ENCODE measurements around the gene FAM131C.

DNA sequence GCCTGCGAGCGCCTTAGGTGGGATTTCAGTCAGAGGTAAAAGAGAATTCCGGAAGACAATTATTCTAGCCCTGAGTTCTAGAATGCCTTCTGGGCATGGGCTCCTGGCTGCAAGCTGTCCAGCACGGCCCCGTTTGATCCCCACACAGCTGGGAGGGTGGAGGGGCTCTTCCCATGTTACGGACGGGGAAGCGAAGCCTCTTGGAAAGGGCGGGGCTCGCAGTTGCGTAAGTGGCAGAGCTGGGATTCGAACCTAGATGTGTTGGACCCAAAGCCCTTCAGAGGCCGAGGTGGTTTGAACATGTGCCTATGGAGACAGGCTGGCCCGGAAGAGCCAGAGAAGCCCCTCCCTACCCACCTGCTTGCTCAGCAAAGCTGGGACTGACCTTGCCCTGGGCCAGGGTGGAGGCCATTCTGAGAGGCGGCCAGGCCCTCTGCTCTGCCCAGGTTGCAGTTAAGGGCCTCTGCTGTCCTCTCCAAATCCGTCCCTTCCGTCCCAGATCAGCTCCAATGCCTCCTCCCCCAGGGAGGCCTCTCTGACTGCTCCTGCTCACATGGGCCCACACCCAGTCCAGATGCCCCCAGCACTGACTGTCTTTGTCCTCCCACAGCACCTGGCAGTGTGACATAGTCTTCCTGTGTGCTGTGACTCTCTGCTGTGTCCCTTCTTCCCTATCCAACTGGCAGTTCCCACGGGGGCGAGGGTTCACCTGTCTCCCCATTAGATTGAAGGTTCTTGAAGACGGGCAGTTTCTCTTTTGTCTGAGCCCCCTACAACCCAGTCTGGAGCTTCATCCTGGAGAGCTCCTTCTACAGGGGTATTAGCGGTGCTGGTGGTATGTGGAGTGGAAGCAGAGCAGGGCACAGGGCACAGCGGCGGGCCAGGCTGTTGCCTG lies 54.5 kb downstream of the FAM131C start:
- TF ChIP-seq, protein P1, sequence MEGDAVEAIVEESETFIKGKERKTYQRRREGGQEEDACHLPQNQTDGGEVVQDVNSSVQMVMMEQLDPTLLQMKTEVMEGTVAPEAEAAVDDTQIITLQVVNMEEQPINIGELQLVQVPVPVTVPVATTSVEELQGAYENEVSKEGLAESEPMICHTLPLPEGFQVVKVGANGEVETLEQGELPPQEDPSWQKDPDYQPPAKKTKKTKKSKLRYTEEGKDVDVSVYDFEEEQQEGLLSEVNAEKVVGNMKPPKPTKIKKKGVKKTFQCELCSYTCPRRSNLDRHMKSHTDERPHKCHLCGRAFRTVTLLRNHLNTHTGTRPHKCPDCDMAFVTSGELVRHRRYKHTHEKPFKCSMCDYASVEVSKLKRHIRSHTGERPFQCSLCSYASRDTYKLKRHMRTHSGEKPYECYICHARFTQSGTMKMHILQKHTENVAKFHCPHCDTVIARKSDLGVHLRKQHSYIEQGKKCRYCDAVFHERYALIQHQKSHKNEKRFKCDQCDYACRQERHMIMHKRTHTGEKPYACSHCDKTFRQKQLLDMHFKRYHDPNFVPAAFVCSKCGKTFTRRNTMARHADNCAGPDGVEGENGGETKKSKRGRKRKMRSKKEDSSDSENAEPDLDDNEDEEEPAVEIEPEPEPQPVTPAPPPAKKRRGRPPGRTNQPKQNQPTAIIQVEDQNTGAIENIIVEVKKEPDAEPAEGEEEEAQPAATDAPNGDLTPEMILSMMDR (conservative IDR thresholded peaks at IDR 0.05 in 1 of 2, IDR thresholded peaks at IDR 0.05 in 1 of 2; ENCODE audit: extremely low read depth in 1 of 2, insufficient read depth in 1 of 2, low read depth in 1 of 2, low read length in 2 of 2), result no peak
- no peak for TF ChIP-seq EZH2 (IDR thresholded peaks at IDR 0.05; ENCODE audit: borderline replicate concordance, low read length)

Measured in mammary epithelial cell (primary cell).